ENCODE measurements around the gene PYGL.
"Not testable (repeated sequence)": the region's sequence is repeated elsewhere in the genome, so short reads cannot be mapped to it uniquely, and the experiment has no call there.

The PYGL gene

GRCh38 chr14:50943943-50944646 is at the start of gene PYGL:
TSS of gene PYGL (minus strand) at chr14:50944483. CDS start at chr14:50944403, 80 bp downstream.
- DNase-seq (ENCODE audit: low spot score): no peak

GRCh38 chr14:50985859-50986331 is 41.6 kb upstream of the PYGL start:
- no peak for DNase-seq (ENCODE audit: low spot score)

- no peak for DNase-seq (ENCODE audit: low spot score)
Measured at GRCh38 chr14:50985124-50985858, 41.0 kb upstream of the PYGL start.

GRCh38 chr14:50984036-50984710 is 39.9 kb upstream of the PYGL start:
- no peak for DNase-seq (ENCODE audit: low spot score)

GRCh38 chr14:50979941-50980850 is 35.9 kb upstream of the PYGL start:
- DNase-seq (ENCODE audit: low spot score): no peak

GRCh38 chr14:50978888-50979287 is 34.6 kb upstream of the PYGL start:
- DNase-seq (ENCODE audit: low spot score): no peak

GRCh38 chr14:50978529-50978871 is 34.2 kb upstream of the PYGL start:
- DNase-seq (ENCODE audit: low spot score): no peak

GRCh38 chr14:50977863-50978528 is 33.7 kb upstream of the PYGL start:
- no peak for DNase-seq (ENCODE audit: low spot score)

GRCh38 chr14:50974118-50974517 is 29.8 kb upstream of the PYGL start:
- no peak for DNase-seq (ENCODE audit: low spot score)

GRCh38 chr14:50972734-50973133 is 28.5 kb upstream of the PYGL start:
- DNase-seq (ENCODE audit: low spot score): no peak

- no peak for DNase-seq (ENCODE audit: low spot score)
Measured at GRCh38 chr14:50970886-50971781, 26.9 kb upstream of the PYGL start.

GRCh38 chr14:50967790-50968189 is 23.5 kb upstream of the PYGL start:
- DNase-seq (ENCODE audit: low spot score): no peak

GRCh38 chr14:50967103-50967502 is 22.8 kb upstream of the PYGL start:
- DNase-seq (ENCODE audit: low spot score): no peak

GRCh38 chr14:50964683-50965390 is 20.6 kb upstream of the PYGL start:
- no peak for DNase-seq (ENCODE audit: low spot score)

- no peak for DNase-seq (ENCODE audit: low spot score)
Measured at GRCh38 chr14:50963919-50964318, 19.6 kb upstream of the PYGL start.

- DNase-seq (ENCODE audit: low spot score): no peak
Measured at GRCh38 chr14:50961605-50962221, 17.4 kb upstream of the PYGL start.

GRCh38 chr14:50957296-50957695 is 13.0 kb upstream of the PYGL start:
- no peak for DNase-seq (ENCODE audit: low spot score)

GRCh38 chr14:50956421-50956820 is 12.1 kb upstream of the PYGL start:
- not testable (repeated sequence) for DNase-seq (ENCODE audit: low spot score)

GRCh38 chr14:50955373-50956043 is 11.2 kb upstream of the PYGL start:
- no peak for DNase-seq (ENCODE audit: low spot score)

Data from CD4-positive, alpha-beta T cell treated with Interleukin-2 at 100 ng/mL for 4 hours (primary cell).